ENCODE data around the gene EPB41L3.
"Not testable (repeated sequence)": the region's sequence is repeated elsewhere in the genome, so short reads cannot be mapped to it uniquely, and the experiment has no call there.

The EPB41L3 gene

DNA sequence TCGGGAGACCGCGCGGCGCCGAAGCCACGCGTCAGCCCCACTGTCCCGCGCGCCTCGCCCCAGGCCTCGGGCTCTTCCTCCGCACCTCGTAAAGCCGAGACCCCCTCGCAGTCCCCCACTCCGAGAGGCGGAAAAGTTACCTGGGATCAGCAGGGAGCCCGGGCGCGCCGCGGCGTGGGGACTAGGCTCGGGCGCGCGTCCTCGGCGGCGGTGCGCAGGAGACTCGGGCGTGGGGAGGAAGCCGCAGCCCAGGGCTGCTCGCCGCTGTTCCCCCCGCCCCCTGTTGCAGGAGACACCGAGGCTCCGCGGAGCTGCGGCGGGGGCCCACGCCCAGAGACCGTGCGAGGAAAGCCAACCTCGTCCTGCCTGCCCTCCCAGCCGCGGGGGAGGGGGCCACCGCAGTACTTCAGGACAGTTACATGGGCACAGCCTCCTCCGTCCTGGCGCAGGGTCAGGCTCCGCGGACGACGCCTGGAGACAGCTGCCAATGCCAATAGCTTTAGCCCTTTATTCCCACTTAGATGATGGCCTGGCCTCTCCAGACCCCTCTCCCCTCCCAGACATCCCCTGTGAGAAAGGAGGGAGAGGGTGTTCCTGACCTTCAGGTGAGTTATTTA, at the start of gene EPB41L3:
Gene EPB41L3, minus strand, starts transcription at position 225 of the 617 bp plus-strand sequence. CDS start 54,814 bp downstream, outside the sequence.
- no peak for DNase-seq

DNA sequence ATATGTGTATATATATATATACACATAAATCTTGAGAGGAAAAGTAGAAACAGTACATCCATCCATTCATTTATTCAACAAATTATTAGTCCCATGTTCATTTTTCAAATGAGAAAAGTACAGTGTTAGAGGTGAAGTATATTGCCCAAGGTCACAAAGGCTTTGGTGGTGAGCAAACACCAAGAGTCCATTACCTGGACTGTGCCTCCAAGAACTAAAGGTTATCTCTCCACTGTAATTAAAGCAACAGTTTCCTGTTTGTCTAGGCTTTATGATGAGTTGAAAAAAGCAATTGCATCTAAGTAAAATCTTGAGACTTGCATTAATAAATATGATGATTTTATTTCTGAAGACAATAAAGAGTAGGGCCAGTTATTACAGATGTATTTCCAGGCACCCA, 44.7 kb upstream of the EPB41L3 start:
- DNase-seq: no peak

DNA sequence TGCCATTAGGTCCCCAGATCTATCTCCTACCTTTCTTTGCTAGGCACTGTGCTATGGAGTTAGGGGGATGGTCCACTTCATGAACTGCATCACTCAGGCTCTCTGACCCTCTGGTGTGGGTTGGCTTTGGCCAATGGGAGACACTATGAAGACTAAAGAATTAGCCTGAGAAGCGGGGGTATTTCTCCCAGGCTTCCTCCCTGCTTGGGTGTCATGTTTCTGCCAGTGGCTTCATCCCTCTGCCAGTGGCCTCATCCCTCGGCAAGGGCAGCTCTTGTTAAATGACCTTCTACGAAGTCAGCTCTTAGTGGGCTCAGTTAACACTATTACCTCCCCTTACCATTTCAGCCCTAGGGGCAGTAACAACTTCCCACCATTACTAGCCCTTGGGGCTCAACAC, 41.9 kb upstream of the EPB41L3 start:
- no peak for DNase-seq

DNA sequence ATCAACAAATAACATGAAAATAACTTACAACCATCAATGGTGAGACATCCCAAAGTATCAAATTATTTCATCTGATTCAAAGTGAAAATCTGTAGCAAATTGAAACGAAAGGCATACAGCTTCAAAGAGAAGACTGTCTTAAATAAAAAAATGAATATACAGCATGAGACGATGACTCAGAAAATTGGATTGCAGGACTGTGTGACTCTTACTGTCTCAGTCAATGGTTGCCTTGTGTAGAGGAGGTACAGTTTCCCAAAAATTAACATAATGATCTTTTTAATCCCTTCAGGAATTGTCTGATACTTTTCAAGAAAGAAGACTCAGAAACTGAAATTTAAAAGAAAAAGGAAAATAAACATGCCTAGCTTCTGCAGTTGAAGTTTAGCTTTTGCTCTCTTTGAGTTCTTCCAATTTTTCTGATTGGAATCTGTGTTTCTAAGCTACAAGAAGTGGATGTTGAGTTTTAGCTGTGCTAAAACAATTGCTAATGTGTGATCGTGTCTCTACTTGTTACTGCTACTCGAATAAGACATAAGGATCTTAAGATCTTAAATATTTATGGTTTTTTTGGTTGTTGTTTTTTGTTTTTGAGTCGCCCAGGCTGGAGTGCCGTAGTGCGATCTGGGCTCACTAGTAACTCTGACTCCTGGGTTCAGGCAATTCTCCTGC, 41.1 kb upstream of the EPB41L3 start:
- no peak for DNase-seq

DNA sequence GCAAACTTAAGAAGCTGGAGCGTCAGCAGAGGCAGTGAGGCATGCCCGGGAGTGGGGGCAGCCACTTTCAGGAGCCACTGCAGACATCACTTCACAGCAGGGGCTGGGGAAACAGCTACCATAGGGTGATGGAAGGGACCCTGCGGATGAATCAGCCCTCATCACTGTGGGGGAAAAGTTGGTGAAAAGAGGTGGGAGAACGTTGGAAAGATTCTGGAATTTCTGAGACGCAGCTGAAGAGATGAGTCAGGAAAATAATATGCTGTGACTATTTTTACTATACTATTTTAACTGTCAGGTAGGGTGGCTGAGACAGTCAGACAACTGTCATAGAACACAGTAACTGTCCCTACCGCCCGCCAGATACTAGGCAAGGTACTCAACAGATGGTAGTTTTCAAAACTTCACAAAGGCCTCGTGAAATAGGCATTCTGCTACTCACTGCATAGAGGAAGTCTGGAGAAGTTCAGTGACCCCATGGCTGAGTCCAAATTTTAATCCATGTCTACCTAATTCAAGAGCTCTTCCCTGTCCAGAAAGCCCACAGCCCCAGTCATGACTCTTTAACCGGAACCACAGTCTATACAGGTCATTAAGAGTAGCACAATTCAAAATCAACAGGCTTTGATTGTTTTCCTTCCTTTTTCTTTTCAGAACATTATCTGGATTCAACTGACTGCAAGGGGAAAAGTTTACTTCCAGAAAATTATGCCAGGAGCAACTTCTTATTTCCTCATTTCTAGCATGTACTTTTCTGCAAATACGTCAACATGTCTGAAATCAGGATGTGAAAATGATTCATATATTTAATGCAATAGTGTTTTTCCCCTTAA, 39.3 kb upstream of the EPB41L3 start:
- no peak for DNase-seq

DNA sequence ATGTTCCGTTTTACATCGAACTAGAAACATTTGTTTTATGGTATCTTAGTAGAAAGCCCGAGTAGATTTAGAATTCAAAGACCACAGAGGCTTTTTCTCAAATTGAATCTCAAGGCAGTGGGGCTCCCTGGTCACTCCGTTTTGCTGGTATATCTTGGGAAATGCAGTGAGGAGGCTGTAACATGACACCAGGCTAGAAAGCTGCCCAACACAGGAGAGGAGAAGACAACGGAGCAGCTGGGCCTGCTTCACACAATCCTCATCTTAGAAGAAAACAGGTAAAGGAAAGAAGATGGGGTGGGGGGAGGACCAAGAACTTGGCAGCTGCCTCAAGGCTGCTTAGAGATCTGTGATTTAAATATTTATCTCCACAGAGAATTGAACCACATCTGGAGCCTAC, 38.3 kb upstream of the EPB41L3 start:
- no peak for DNase-seq

DNA sequence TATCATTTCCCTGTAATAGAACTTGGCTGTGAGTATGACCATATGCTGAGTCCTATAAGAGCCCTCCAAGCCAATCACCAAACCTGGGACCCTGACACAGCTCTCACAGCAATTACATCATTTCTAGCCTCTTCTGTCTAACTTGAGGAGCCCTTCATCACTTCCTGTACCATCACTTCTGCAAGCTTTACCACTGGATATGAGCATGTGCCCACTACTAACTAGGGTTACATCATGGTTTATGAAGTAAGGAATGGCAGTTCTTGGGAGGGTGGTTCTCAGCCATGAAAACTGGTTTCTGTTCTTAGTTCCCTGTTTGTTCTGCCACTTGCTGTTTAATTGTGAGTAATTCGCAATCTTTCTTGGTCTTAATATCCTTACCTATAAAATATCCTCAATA, 31.0 kb upstream of the EPB41L3 start:
- DNase-seq: no peak

DNA sequence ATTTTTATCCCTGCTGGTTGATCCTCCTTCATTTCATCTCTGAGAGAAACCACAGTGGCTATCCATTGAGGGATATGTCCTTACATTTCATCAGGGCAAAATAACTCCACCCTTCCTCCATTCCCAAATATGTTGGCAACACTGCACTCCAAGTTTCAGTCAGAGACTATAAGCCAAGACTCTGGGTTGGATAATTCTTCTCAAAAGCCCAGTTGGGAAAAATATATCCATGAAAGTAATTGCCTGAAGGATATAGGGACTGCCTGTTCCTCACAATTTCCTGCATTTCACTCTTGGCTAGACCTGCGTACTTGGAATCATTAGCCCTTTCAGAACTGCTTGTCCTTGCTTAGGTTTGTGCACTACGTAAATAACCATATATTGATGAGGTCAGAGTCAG, 27.9 kb upstream of the EPB41L3 start:
- DNase-seq: no peak

DNA sequence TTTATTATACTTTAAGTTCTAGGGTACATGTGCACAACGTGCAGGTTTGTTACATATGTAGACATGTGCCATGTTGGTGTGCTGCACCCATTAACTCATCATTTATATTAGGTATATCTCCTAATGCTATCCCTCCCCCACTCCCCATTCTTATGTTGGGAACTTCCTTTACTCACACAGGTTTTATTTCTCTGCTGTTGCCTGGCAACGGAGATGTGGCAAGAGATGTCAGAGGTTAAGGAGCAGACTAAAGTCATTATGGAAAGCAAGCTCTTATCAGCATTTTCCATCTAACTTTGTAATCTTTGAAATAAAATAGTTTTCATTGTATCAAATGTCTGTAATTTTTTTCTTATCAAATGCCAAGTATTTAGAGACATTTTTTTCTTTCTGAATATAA, 26.8 kb upstream of the EPB41L3 start:
- not testable (repeated sequence) for DNase-seq

DNA sequence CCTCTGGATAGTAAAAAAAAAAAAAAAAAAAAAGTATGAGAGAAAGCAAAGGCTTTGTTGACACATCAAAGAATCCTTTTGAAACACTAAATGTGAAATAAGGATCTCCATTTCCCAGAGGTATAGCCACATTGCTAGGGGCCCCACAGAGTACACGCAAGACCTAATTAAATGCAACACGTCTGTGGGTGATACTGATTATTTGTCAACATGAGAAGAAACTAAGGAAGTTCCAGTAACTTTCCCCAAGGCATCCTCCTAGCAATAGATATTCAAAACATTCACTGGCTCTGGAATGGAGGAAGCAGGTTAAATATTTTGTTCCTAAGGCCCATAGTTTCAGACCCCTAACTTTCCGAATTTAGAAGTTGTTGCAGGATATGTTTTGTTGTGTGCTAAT, 24.6 kb upstream of the EPB41L3 start:
- no peak for DNase-seq

DNA sequence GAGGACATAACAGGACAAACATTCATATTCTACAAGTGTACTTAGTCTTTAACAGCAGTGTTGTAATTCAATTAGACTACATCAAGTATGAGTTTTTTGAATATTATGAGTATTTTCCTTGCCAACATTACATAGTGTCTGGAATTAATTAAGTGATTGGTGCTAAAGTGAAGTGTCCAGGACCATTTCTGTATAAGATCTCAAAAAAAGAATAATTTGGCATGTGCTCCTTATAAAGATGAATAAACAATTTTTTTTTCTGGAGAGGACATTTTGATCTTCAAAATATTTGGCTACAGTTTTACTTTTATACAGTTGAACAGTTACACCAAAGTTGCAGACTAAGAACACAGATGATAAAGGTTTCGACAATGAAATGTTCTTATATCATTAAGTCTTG, 15.1 kb upstream of the EPB41L3 start:
- DNase-seq: no peak

DNA sequence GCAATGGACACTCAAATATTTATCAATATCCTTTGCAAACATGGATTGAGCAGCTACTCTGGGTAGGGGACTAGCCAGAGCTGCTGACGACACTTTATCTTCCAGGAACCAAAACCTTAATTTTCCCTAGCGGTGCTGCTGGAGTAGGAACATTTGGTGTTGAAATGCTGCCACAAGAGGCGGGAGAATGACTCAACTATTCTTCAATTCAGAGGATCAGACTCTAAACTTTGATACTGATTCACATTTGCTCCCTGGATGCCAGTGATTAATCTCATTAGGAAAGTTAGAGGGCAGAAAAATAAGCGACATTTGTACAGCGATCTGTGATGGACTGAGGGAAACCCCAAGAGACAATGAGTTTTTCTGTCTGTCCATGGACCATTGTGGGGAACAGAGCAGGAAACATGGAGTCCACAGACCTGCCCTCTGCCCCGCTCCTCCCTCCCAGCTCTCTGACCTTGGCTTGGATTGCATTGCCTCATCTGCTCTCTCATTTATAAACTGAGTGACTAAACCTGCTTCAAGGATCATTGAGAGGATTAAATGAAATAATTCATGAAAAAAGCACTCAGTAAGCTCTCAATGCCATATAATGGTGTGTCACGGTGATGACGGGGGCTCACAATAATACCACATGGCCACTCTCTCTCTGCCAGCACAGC, 12.6 kb upstream of the EPB41L3 start:
- no peak for DNase-seq

DNA sequence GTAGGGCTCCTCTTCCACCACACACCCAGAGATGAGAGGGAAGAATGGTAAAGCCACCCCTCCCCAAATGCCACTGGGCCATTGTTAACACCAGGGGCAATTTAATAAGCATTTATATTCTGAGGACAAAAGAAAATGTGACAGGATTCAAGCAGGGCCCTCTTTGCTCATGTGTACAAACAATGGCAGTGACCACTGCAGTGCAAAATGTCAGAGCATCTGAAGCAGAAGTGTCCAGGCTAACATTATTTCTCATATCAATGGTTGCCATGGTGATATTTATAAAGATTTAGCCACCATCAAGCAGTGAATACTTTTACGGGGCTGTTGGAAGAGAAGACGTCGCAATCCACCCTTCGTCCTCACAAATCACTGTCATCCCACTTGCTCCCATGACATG, 10.8 kb upstream of the EPB41L3 start:
- no peak for DNase-seq

DNA sequence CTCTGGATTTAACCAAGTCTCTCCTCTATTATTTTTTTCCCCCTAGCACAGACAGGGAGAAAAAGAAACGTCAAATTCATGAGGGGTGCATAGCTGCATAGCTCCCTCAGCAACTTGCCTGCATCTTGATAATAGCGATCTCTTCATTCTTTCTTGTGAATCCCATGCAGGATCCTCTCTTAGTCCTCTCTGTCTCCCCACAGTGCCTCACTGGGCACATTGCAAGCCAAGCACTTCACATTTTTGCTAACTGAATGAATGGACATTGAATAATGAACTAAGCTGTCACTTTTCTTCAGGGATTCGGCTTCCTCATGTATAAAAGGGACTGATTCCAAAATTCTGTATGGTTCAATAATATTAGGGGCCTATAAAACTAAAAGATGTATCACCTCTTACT, 2.9 kb upstream of the EPB41L3 start:
- DNase-seq: peak; percentile 58

DNA sequence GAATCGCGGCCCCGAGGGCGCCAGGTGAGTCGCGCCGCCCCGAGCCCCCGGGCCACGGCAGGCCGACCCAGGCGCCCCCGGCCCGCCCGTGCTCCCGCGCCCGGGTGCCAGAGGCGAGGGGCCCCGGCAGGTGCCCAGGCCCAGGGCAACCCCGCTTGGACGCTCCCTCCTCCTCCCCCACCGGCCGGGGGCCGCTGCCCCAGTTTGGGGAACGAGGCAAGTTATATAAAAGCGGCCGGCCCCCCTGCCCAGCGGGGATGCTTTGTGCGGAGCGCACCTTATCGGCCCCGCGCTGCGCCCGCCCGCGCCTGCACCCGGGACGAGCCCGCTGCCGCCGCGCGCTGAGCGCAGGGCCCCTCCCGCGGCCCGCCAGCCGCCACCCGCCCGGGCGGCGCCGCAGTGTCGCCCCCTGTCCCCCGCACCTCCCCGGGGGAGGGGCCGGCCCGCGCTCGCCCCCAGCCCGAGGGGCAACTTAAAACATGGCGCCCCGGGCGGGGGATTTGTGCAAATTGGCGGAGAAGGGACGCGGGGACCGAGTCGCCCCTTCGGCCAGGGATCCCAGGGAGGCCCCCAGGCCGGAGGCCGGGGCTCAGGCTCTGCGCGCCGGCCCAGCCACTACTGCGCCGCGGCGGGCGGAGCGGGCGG, 639 bp downstream of the EPB41L3 start:
- no peak for DNase-seq

DNA sequence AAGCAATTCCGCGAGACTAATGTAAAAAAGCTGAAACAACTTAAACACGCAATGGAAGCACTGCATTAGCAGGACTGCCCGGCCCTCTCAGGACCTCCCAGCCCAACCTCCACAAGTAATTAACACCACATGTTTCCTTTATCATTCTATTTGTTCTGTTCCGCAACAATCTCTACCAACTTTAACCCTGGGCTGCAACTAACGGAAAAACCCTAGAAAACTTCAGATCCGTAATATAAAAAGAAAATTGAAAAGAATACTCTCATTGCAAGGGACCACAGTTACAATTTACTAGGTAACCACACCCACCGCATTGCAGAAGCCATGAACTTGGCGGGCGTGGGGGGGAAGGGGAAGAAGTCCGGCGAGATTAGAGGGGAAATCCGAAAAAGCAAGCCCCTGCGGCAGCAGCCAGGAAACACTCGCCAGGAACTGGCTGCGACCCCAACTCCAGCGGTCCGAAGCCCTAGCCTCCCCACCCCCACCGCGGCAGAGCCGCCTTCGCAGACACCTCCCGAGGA, 1.2 kb downstream of the EPB41L3 start:
- no peak for DNase-seq

DNA sequence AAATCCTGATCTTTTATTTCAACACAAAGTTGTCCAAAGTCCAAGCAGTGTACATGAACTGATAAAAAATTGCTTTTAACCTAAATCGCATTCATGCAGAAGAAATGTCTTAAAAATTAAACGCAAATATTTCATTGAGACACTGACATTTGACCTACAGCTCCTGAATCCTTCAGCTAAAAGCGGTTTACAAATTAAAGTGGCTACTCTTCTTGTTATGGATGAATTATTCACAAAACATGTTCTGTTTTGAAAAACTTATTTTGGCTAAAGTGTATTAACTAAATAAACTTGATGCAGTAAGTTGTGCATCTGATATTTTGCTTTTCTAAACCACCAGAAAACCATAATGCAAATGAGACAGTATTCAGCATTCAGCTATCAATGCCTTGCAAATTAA, 2.2 kb downstream of the EPB41L3 start:
- DNase-seq: no peak

DNA sequence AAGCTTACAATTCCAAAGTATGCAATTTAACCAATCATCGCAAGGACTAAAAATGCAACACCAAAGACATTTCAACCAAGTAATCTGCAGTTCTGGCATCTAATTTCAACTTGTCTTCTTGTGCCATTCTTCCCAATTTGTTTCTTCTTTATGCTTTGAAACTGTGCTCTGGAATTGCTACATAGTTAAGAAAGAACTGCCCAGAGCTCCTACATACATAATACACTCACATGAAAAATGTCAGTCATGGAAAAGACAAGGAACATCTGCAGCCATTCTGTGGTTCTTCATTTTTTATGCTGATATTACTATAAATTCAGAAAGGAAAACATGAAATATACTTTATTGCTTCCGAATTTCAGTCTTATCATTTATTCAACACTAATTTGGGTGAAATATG, 4.4 kb downstream of the EPB41L3 start:
- no peak for DNase-seq

DNA sequence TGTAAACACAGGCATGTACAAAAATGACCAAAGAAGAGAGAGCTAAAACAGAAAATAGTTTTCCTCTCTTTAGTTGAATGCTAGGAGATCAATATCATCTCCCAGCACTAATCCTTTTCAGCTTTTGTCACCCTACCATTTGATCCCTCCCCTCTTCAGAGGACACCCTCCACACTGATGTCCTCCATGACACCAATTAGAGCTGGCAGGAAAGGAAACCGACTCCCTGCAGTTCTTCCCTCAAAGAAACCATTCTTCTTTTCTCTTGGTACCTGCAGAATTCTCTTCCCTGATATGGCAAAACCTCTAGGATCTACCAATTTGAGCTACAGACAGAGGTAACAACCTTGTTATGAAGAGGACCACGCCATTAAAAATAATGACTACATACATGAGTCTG, 5.3 kb downstream of the EPB41L3 start:
- DNase-seq: no peak

DNA sequence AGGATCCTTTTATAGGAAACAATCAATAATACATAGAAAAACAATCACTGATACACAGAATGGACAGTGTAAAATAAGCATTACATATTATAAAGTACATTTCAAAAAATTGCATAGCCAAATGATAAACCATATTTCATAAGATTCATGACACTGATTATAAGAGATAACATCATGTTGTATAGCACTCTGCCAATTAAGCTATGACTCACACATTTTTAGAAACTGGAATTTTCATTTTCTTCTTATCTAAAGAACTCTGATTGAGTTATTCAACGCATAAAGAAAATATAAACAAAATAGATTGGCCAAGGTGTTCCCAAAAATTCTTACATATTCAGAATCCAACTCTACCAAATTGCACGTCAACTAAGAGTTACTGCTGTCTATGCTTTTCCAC, 5.9 kb downstream of the EPB41L3 start:
- DNase-seq: no peak

DNA sequence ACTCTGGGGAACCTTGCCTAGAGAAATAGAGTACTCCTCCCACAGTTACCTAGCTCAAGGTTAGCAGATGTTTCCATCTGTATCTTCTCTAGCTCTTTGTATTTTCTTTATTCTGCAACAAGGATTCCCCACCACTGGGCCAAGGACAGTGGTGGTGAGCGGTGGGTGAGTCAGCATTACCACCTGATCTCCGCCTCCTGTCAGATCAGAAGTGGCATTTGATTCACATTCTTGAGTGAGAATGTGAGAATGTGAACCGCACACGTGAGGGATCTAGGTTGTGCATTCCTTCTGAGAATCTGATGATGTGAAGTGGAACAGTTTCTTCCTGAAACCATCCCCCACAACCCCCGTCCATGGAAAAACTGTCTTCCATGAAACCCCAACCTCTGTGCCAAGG, 9.0 kb downstream of the EPB41L3 start:
- no peak for DNase-seq

DNA sequence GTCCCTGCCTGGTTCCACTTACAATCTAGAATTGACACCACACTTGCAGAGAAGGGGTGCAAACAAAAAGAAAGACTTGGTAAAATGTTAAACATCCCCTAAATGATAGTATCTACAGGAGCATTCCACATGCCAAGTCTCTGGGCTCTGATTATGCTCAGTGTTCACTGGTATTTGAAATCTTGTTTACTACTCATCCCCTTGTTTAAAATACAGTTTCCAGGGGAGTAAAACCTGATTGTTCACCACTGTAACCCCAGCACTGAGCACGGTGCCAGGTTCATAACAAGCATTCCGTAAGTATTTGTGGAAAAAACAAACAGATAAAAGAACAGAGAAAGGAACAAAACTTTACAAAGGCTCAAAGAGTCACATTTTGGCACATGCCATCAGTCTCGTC, 11.7 kb downstream of the EPB41L3 start:
- no peak for DNase-seq

DNA sequence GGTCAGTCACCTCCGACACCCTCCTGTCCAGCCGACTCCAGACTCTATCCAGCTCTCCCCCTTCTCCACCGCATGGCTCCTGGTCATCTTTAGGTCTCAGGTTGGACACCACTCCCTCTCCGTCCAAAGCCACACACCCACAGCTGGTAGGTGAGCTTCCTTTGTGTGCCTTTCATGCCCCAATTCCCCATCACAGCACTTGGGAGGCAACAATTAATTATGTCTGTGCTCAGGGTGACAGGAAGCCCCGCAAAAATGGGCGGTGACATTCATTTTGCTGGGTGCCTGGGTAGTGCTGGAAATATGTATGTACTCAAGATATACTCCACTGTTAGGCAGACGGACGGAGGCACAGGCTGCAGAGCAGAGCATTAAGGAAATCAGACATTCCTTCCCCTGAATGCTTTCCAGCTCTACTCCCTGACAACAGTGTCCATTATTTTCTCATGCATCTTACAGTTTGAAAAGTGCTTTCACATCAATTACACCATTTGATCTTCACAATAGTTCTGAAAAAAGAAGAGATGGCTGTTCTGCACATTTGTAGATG, 13.1 kb downstream of the EPB41L3 start:
- no peak for DNase-seq

All from amniotic stem cell (primary cell).